HG03103 (cell line): ENCODE measurements around the gene MRPS12.

Experiments
- ATAC-seq: cut with Tn5 transposase; IDR thresholded peaks from one replicate; pipeline ENCODE4 v1.9.1; 2021; ENCODE audit warnings: low read depth; ENCODE audit not compliant: unreplicated experiment

The MRPS12 gene

GRCh38 chr19:38910488-38910887 is 20.3 kb upstream of the MRPS12 start:
- ATAC-seq: no peak

GRCh38 chr19:38911388-38912001 is 19.2 kb upstream of the MRPS12 start:
- no peak for ATAC-seq

GRCh38 chr19:38912600-38913514 is 17.9 kb upstream of the MRPS12 start:
- ATAC-seq: no peak

GRCh38 chr19:38913958-38914357 is 16.8 kb upstream of the MRPS12 start:
- ATAC-seq: no peak

- ATAC-seq: no peak
Observed at GRCh38 chr19:38915329-38916321, 15.1 kb upstream of the MRPS12 start.

- ATAC-seq: no peak
Observed at GRCh38 chr19:38917516-38917915, 13.2 kb upstream of the MRPS12 start.

GRCh38 chr19:38917921-38918491 is 12.7 kb upstream of the MRPS12 start:
- no peak for ATAC-seq

- ATAC-seq: no peak
Observed at GRCh38 chr19:38918526-38918925, 12.2 kb upstream of the MRPS12 start.

GRCh38 chr19:38919837-38920601 is 10.7 kb upstream of the MRPS12 start:
- no peak for ATAC-seq

- ATAC-seq: no peak
Observed at GRCh38 chr19:38920602-38921419, 9.9 kb upstream of the MRPS12 start.

- no peak for ATAC-seq
Observed at GRCh38 chr19:38921420-38922274, 9.1 kb upstream of the MRPS12 start.

GRCh38 chr19:38922482-38922881 is 8.3 kb upstream of the MRPS12 start:
- ATAC-seq: no peak

- ATAC-seq: no peak
Observed at GRCh38 chr19:38924388-38924787, 6.4 kb upstream of the MRPS12 start.

- ATAC-seq: no peak
Observed at GRCh38 chr19:38928391-38929001, 2.2 kb upstream of the MRPS12 start.

- ATAC-seq: peak; percentile 51
Observed at GRCh38 chr19:38929929-38930775, 592 bp upstream of the MRPS12 start, which contains the start of gene SARS2. Gene SARS2 (minus strand): TSS chr19:38930763. CDS start chr19:38930736, 27 bp downstream.

- no peak for ATAC-seq
Observed at GRCh38 chr19:38931521-38931793, 713 bp downstream of the MRPS12 start.
